HepG2 (cell line): ENCODE data around the gene DEDD2. TPM values are rescaled to one million over a fixed set of nuclear protein-coding genes. Genes with fewer than 3 reads are reported as not detected.

Experiments used
- DR1 ChIP-seq: sonication (generic); formaldehyde crosslinking; IDR thresholded peaks from 2 replicates; pipeline ENCODE4 v1.8.0; 2021; ENCODE audit warnings: mild to moderate bottlenecking, missing genetic modification reagents, inconsistent platforms
- FLYWCH1 ChIP-seq: sonication (generic); formaldehyde crosslinking; IDR thresholded peaks from 2 replicates; pipeline ENCODE4 v1.8.1; 2023; ENCODE audit warnings: mild to moderate bottlenecking, missing genetic modification reagents
- GABPA ChIP-seq, 2 experiments: IDR thresholded peaks; 2 replicates each; pipeline ENCODE4 v1.6.1; 2011 to 2016; ENCODE audit warnings: low read depth in 2 of 2, low read length in 1 of 2, missing biosample characterization in 1 of 2, missing genetic modification characterization in 1 of 2
- KAT8 ChIP-seq: IDR thresholded peaks from 2 replicates; pipeline ENCODE4 v1.6.1; 2016; ENCODE audit warnings: missing genetic modification reagents, missing compliant biosample characterization
- KDM5A ChIP-seq: fragments of 200-600 bp; sonication (generic); IDR thresholded peaks from 2 replicates; pipeline ENCODE4 v1.7.0; 2018; ENCODE audit warnings: antibody characterized with exemption, mild to moderate bottlenecking, low read length, borderline replicate concordance
- MTA1 ChIP-seq: sonication (generic); formaldehyde crosslinking; IDR thresholded peaks from 2 replicates; pipeline ENCODE4 v1.4.0; 2020; ENCODE audit warnings: missing genetic modification reagents, mild to moderate bottlenecking, borderline replicate concordance
- PHF20 ChIP-seq: sonication (generic); formaldehyde crosslinking; IDR thresholded peaks from 2 replicates; pipeline ENCODE4 v1.5.0; 2020; ENCODE audit warnings: mild to moderate bottlenecking, missing genetic modification reagents
- SOX5 ChIP-seq: IDR thresholded peaks from 2 replicates; pipeline ENCODE4 v1.6.1; 2016; ENCODE audit warnings: borderline replicate concordance
- TCF12 ChIP-seq, 2 experiments: fragments of 450-650 bp in 1 of 2; sonication (generic) in 1 of 2; formaldehyde crosslinking in 1 of 2; IDR thresholded peaks; 2 replicates each; pipeline versions ENCODE4 v1.6.1 to v1.8.0; 2017 to 2022; ENCODE audit warnings: antibody characterized with exemption in 1 of 2, mild to moderate bottlenecking in 1 of 2, missing genetic modification reagents in 1 of 2, moderate library complexity in 1 of 2
- ZBTB42 ChIP-seq: sonication (generic); formaldehyde crosslinking; IDR thresholded peaks from 2 replicates; pipeline ENCODE4 v1.5.0; 2020; ENCODE audit warnings: mild to moderate bottlenecking, missing genetic modification reagents
- ZNF136 ChIP-seq: sonication (generic); formaldehyde crosslinking; IDR thresholded peaks from 2 replicates; pipeline ENCODE4 v1.8.1; 2022; ENCODE audit warnings: low read depth, mild to moderate bottlenecking, moderate library complexity, missing genetic modification reagents
- ZNF24 ChIP-seq: fragments of 450-650 bp; IDR thresholded peaks from 2 replicates; pipeline ENCODE4 v1.6.1; 2017; ENCODE audit warnings: antibody characterized with exemption, mild to moderate bottlenecking
- ZNF296 ChIP-seq: sonication (generic); formaldehyde crosslinking; conservative IDR thresholded peaks from 2 replicates; pipeline ENCODE4 v1.5.0; 2020; ENCODE audit warnings: mild to moderate bottlenecking, missing genetic modification reagents
- ZNF441 ChIP-seq: sonication (generic); formaldehyde crosslinking; IDR thresholded peaks from 2 replicates; pipeline ENCODE4 v1.7.0; 2021; ENCODE audit warnings: missing genetic modification reagents, borderline replicate concordance
- ZNF670 ChIP-seq: sonication (generic); formaldehyde crosslinking; IDR thresholded peaks from 2 replicates; pipeline ENCODE4 v1.8.0; 2022; ENCODE audit warnings: mild to moderate bottlenecking, missing genetic modification reagents, borderline replicate concordance
- ZNF777 ChIP-seq: sonication (generic); formaldehyde crosslinking; IDR thresholded peaks from 2 replicates; pipeline ENCODE4 v1.4.0; 2020; ENCODE audit warnings: missing genetic modification reagents
- ZSCAN25 ChIP-seq: sonication (generic); formaldehyde crosslinking; IDR thresholded peaks from 2 replicates; pipeline ENCODE4 v1.8.0; 2022; ENCODE audit warnings: mild to moderate bottlenecking, missing genetic modification reagents
- polyA plus RNA-seq, 8 experiments: library from polyadenylated mRNA; depleted of rRNA in 3 of 8; stranded (reverse) in 7 of 8; unstranded in 1 of 8; fragments of >200 nt; fragmentation: Illumina TruSeq in 4 of 8; extraction: Trizol in 4 of 8; gene quantifications; 2 replicates each; pipeline versions ENCODE4 v1.2.1 to v1.2.3, GENCODE V29; 2011 to 2016; ENCODE audit warnings: low read depth in 4 of 8, missing spikeins in 1 of 8, mixed read lengths in 1 of 8; ENCODE audit not compliant: insufficient read depth in 1 of 8
- total RNA-seq, 5 experiments: library from RNA; depleted of rRNA; stranded (reverse); fragments of >200 nt; fragmentation: Illumina TruSeq; extraction: Trizol; gene quantifications; 2 replicates each; pipeline ENCODE4 v1.2.3, GENCODE V29; 2016; ENCODE audit warnings: low read depth in 1 of 5
- TF ChIP-seq, protein P1 (sequence below): IDR thresholded peaks from 2 replicates; pipeline ENCODE4 v1.6.1; 2012; ENCODE audit warnings: low read depth, low read length, improper control_type of control experiment
- TF ChIP-seq, protein P2 (sequence below): sonication (generic); formaldehyde crosslinking; IDR thresholded peaks from 2 replicates; pipeline ENCODE4 v1.4.0; 2020; ENCODE audit warnings: mild to moderate bottlenecking, low read depth, missing genetic modification reagents
- TF ChIP-seq, protein P3 (sequence below): sonication (generic); formaldehyde crosslinking; IDR thresholded peaks from 2 replicates; pipeline ENCODE4 v1.5.1; 2020; ENCODE audit warnings: missing genetic modification reagents, mild to moderate bottlenecking, borderline replicate concordance
- TF ChIP-seq, protein P4 (sequence below): sonication (generic); formaldehyde crosslinking; IDR thresholded peaks from 2 replicates; pipeline ENCODE4 v1.5.1; 2020; ENCODE audit warnings: mild to moderate bottlenecking, missing genetic modification reagents, moderate library complexity
- TF ChIP-seq, protein P5 (sequence below): sonication (generic); formaldehyde crosslinking; IDR thresholded peaks from 2 replicates; pipeline ENCODE4 v1.5.0; 2020; ENCODE audit warnings: missing genetic modification reagents, mild to moderate bottlenecking, borderline replicate concordance

The DEDD2 gene
- total and polyA plus RNA-seq, 2 of the 13 experiments (the other 11 are each of a cell fraction or from before 2014, with no cell fraction given) = 19.2 to 24.7 TPM

DNA sequence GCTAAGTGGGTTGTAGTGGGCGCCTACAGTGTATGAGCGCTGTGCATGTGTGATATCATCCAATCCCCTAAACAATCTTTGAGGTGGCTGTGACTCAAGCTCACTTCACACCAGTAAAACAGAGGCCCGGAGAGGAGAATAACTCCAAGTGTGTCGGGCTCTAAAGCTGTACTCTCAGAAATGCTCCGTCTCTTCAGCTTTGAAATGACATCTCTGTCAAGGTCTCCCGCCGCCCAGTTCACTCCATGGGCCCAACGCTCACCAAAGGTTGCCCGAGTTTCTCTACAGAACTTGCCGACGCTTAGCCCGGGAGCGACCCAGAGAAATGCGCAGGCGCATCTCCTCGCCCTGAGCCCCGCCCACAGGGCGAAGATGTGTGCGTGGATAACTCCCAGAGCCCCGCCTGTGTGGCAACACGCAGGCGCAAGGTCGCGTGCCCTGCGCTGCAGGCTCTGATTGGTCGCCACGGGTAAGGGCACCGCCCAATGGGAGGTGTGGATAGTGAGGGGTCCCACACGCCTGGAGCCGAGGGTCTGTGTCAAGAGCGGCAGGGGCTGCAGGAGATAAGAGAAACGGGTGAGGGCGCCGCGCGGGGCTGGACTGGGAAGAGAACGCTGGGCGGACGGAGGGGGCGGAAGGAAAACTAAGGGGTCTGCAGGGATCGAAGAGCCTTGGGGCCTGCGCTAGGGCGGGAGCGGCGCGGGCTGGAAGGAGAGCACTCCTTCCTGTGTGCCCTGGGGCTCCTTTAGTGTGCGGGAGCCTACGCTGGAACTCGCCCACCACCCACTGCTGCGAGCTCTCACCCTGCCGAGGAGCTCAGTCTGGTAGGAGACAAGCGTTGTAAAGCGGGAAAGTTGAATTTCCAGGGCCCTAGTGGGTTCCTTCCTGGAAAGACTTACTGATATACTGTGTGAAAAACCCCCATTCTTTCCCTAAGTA is 2.6 kb upstream of the DEDD2 start, which contains the start of gene ZNF526 (continued):
- TF ChIP-seq, protein P1, sequence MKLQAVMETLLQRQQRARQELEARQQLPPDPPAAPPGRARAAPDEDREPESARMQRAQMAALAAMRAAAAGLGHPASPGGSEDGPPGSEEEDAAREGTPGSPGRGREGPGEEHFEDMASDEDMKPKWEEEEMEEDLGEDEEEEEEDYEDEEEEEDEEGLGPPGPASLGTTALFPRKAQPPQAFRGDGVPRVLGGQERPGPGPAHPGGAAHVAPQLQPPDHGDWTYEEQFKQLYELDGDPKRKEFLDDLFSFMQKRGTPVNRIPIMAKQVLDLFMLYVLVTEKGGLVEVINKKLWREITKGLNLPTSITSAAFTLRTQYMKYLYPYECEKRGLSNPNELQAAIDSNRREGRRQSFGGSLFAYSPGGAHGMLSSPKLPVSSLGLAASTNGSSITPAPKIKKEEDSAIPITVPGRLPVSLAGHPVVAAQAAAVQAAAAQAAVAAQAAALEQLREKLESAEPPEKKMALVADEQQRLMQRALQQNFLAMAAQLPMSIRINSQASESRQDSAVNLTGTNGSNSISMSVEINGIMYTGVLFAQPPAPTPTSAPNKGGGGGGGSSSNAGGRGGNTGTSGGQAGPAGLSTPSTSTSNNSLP = no peak
- TF ChIP-seq, protein P2, sequence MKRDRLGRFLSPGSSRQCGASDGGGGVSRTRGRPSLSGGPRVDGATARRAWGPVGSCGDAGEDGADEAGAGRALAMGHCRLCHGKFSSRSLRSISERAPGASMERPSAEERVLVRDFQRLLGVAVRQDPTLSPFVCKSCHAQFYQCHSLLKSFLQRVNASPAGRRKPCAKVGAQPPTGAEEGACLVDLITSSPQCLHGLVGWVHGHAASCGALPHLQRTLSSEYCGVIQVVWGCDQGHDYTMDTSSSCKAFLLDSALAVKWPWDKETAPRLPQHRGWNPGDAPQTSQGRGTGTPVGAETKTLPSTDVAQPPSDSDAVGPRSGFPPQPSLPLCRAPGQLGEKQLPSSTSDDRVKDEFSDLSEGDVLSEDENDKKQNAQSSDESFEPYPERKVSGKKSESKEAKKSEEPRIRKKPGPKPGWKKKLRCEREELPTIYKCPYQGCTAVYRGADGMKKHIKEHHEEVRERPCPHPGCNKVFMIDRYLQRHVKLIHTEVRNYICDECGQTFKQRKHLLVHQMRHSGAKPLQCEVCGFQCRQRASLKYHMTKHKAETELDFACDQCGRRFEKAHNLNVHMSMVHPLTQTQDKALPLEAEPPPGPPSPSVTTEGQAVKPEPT = no peak
- TF ChIP-seq KAT8 = peak; percentile 84
- TF ChIP-seq ZBTB42 (CRISPR knock-in tag) = no peak
- no peak for TF ChIP-seq FLYWCH1 (CRISPR knock-in tag)
- no peak for TF ChIP-seq MTA1 (CRISPR knock-in tag)
- TF ChIP-seq GABPA (IDR thresholded peaks at IDR 0.05; ENCODE audit: low read depth, low read length) = no peak
- TF ChIP-seq GABPA (CRISPR knock-in tag; IDR thresholded peaks at IDR 0.05; ENCODE audit: low read depth) = peak; percentile 24; the same call in 1 of the 2 replicates
- TF ChIP-seq ZNF441 (CRISPR knock-in tag) = peak; percentile 55; the same call in 1 of the 2 replicates
- peak; percentile 81 for TF ChIP-seq KDM5A
- TF ChIP-seq ZNF136 (CRISPR knock-in tag) = 0 out of 2 replicates have a peak, but pooled peaks have one; percentile 33
- TF ChIP-seq, protein P3, sequence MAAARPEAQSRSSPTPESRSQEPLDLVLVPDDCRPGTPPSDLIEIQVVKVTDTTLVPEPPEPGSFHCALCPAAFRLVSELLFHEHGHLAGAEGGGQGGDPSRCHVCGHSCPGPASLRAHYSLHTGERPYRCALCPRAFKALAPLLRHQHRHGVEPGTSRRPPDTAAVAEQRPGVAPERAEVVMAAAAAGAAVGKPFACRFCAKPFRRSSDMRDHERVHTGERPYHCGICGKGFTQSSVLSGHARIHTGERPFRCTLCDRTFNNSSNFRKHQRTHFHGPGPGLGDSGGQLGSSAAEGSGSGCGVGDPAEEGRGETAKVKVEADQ (CRISPR knock-in tag) = peak; percentile 29; the same call in 1 of the 2 replicates
- TF ChIP-seq, protein P4, sequence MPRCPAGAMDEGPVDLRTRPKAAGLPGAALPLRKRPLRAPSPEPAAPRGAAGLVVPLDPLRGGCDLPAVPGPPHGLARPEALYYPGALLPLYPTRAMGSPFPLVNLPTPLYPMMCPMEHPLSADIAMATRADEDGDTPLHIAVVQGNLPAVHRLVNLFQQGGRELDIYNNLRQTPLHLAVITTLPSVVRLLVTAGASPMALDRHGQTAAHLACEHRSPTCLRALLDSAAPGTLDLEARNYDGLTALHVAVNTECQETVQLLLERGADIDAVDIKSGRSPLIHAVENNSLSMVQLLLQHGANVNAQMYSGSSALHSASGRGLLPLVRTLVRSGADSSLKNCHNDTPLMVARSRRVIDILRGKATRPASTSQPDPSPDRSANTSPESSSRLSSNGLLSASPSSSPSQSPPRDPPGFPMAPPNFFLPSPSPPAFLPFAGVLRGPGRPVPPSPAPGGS (CRISPR knock-in tag) = no peak; the same call in 1 of the 2 replicates
- no peak for TF ChIP-seq TCF12 (IDR thresholded peaks at IDR 0.05)
- TF ChIP-seq TCF12 (CRISPR knock-in tag; IDR thresholded peaks at IDR 0.05) = no peak
- no peak for TF ChIP-seq ZNF296 (CRISPR knock-in tag)
- TF ChIP-seq SOX5 = peak; percentile 35; the same call in 1 of the 2 replicates
- TF ChIP-seq, protein P5, sequence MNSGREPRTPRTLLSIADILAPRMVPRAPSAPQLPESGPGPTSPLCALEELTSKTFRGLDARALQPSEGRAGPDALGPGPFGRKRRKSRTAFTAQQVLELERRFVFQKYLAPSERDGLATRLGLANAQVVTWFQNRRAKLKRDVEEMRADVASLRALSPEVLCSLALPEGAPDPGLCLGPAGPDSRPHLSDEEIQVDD (CRISPR knock-in tag) = no peak
- peak; percentile 75 for TF ChIP-seq PHF20 (CRISPR knock-in tag)
- TF ChIP-seq DR1 (CRISPR knock-in tag) = peak; percentile 61; the same call in 1 of the 2 replicates
- no peak for TF ChIP-seq ZNF777 (CRISPR knock-in tag)
- 0 out of 2 replicates have a peak, but pooled peaks have one; percentile 64 for TF ChIP-seq ZNF670 (CRISPR knock-in tag)
- TF ChIP-seq ZNF24 = no peak
- no peak for TF ChIP-seq ZSCAN25 (CRISPR knock-in tag)
